ENCODE results near the gene IL24.

Gene IL24

GRCh38 chr1:206880314-206880713 lies 16.9 kb upstream of the IL24 start:
- DNase-seq (ENCODE audit: low read depth in 2 of 2) = no peak

- DNase-seq (ENCODE audit: low read depth in 2 of 2) = no peak
Measured at GRCh38 chr1:206882555-206882954, 14.7 kb upstream of the IL24 start.

- no peak for DNase-seq (ENCODE audit: low read depth in 2 of 2)
Measured at GRCh38 chr1:206883160-206883559, 14.1 kb upstream of the IL24 start.

- no peak for DNase-seq (ENCODE audit: low read depth in 2 of 2)
Measured at GRCh38 chr1:206883876-206884275, 13.4 kb upstream of the IL24 start.

GRCh38 chr1:206885341-206886060 lies 11.7 kb upstream of the IL24 start:
- DNase-seq (ENCODE audit: low read depth in 2 of 2) = no peak

GRCh38 chr1:206886831-206887230 lies 10.4 kb upstream of the IL24 start:
- DNase-seq (ENCODE audit: low read depth in 2 of 2) = no peak

- no peak for DNase-seq (ENCODE audit: low read depth in 2 of 2)
Measured at GRCh38 chr1:206887701-206888100, 9.5 kb upstream of the IL24 start.

- no peak for DNase-seq (ENCODE audit: low read depth in 2 of 2)
Measured at GRCh38 chr1:206890125-206891060, 6.8 kb upstream of the IL24 start.

GRCh38 chr1:206891412-206891811 lies 5.8 kb upstream of the IL24 start:
- no peak for DNase-seq (ENCODE audit: low read depth in 2 of 2)

GRCh38 chr1:206892351-206892984 lies 4.8 kb upstream of the IL24 start:
- no peak for DNase-seq (ENCODE audit: low read depth in 2 of 2)

GRCh38 chr1:206893380-206893779 lies 3.9 kb upstream of the IL24 start:
- no peak for DNase-seq (ENCODE audit: low read depth in 2 of 2)

GRCh38 chr1:206895325-206895724 lies 1.9 kb upstream of the IL24 start:
- DNase-seq (ENCODE audit: low read depth in 2 of 2) = no peak

- DNase-seq (ENCODE audit: low read depth in 2 of 2) = no peak
Measured at GRCh38 chr1:206895837-206896242, 1.4 kb upstream of the IL24 start.

GRCh38 chr1:206896261-206896660 lies 982 bp upstream of the IL24 start:
- no peak for DNase-seq (ENCODE audit: low read depth in 2 of 2)

- DNase-seq (ENCODE audit: low read depth in 2 of 2) = no peak
Measured at GRCh38 chr1:206898089-206898914, 1.1 kb downstream of the IL24 start.

- no peak for DNase-seq (ENCODE audit: low read depth in 2 of 2)
Measured at GRCh38 chr1:206898915-206899431, 1.7 kb downstream of the IL24 start.

GRCh38 chr1:206899717-206900116 lies 2.5 kb downstream of the IL24 start:
- DNase-seq (ENCODE audit: low read depth in 2 of 2) = no peak

- no peak for DNase-seq (ENCODE audit: low read depth in 2 of 2)
Measured at GRCh38 chr1:206900149-206900548, 2.9 kb downstream of the IL24 start.

- no peak for DNase-seq (ENCODE audit: low read depth in 2 of 2)
Measured at GRCh38 chr1:206901944-206902343, 4.7 kb downstream of the IL24 start.

GRCh38 chr1:206902702-206903101 lies 5.5 kb downstream of the IL24 start:
- DNase-seq (ENCODE audit: low read depth in 2 of 2) = no peak

GRCh38 chr1:206903687-206904086 lies 6.4 kb downstream of the IL24 start:
- no peak for DNase-seq (ENCODE audit: low read depth in 2 of 2)

Data from stimulated activated CD4-positive, alpha-beta T cell treated with anti-CD3 and anti-CD28 coated beads, Interleukin-4, amount 100 ng/mL, for 48 hours (primary cell).